Measurements from ENCODE around the gene ANKRD12. TPM values are rescaled to one million over a fixed set of nuclear protein-coding genes. Genes with fewer than 3 reads are reported as not detected.
A peak's percentile ranks its signal among the peaks of the same experiment; 100 is the strongest.
"Not testable (repeated sequence)": the region's sequence is repeated elsewhere in the genome, so short reads cannot be mapped to it uniquely, and the experiment has no call there.

The ANKRD12 gene
- polyA plus RNA-seq, 3 donors = 29.2 to 33.9 (median 32.8) TPM

- no peak for DNase-seq (ENCODE audit: extremely low read depth in 1 of 11, low read depth in 9 of 11, low spot score in 4 of 11)
Observed at GRCh38 chr18:9249254-9249653, 112.7 kb downstream of the ANKRD12 start.

GRCh38 chr18:9259173-9259572 lies 122.6 kb downstream of the ANKRD12 start:
- no peak for DNase-seq (ENCODE audit: extremely low read depth in 1 of 11, low read depth in 9 of 11, low spot score in 4 of 11)

- no peak for DNase-seq (ENCODE audit: extremely low read depth in 1 of 11, low read depth in 9 of 11, low spot score in 4 of 11)
Observed at GRCh38 chr18:9260388-9261380, 124.1 kb downstream of the ANKRD12 start.

GRCh38 chr18:9263264-9263663 lies 126.7 kb downstream of the ANKRD12 start:
- no peak for DNase-seq (ENCODE audit: extremely low read depth in 1 of 11, low read depth in 9 of 11, low spot score in 4 of 11)

GRCh38 chr18:9264797-9265196 lies 128.2 kb downstream of the ANKRD12 start:
- not testable (repeated sequence) for DNase-seq (ENCODE audit: extremely low read depth in 1 of 11, low read depth in 9 of 11, low spot score in 4 of 11)

- no peak for DNase-seq (ENCODE audit: extremely low read depth in 1 of 11, low read depth in 9 of 11, low spot score in 4 of 11)
Observed at GRCh38 chr18:9273221-9273620, 136.6 kb downstream of the ANKRD12 start.

GRCh38 chr18:9275890-9276289 lies 139.3 kb downstream of the ANKRD12 start:
- DNase-seq (ENCODE audit: extremely low read depth in 1 of 11, low read depth in 9 of 11, low spot score in 4 of 11) = no peak

GRCh38 chr18:9278028-9278427 lies 141.4 kb downstream of the ANKRD12 start:
- no peak for DNase-seq (ENCODE audit: extremely low read depth in 1 of 11, low read depth in 9 of 11, low spot score in 4 of 11)

- DNase-seq (ENCODE audit: extremely low read depth in 1 of 11, low read depth in 9 of 11, low spot score in 4 of 11) = peak in 9 of 11 donors; percentile 2 to 34 (median 13)
Observed at GRCh38 chr18:9280849-9281248, 144.3 kb downstream of the ANKRD12 start.

- no peak for DNase-seq (ENCODE audit: extremely low read depth in 1 of 11, low read depth in 9 of 11, low spot score in 4 of 11)
Observed at GRCh38 chr18:9281780-9282179, 145.2 kb downstream of the ANKRD12 start.

- no peak for DNase-seq (ENCODE audit: extremely low read depth in 1 of 11, low read depth in 9 of 11, low spot score in 4 of 11)
Observed at GRCh38 chr18:9283791-9284190, 147.2 kb downstream of the ANKRD12 start.

- DNase-seq (ENCODE audit: extremely low read depth in 1 of 11, low read depth in 9 of 11, low spot score in 4 of 11) = no peak
Observed at GRCh38 chr18:9285604-9286003, 149.0 kb downstream of the ANKRD12 start.

- no peak for DNase-seq (ENCODE audit: extremely low read depth in 1 of 11, low read depth in 9 of 11, low spot score in 4 of 11)
Observed at GRCh38 chr18:9287036-9287435, 150.5 kb downstream of the ANKRD12 start.

GRCh38 chr18:9289698-9290097 lies 153.1 kb downstream of the ANKRD12 start:
- DNase-seq (ENCODE audit: extremely low read depth in 1 of 11, low read depth in 9 of 11, low spot score in 4 of 11) = no peak

- no peak for DNase-seq (ENCODE audit: extremely low read depth in 1 of 11, low read depth in 9 of 11, low spot score in 4 of 11)
Observed at GRCh38 chr18:9290156-9290555, 153.6 kb downstream of the ANKRD12 start.

GRCh38 chr18:9292047-9292446 lies 155.5 kb downstream of the ANKRD12 start:
- DNase-seq (ENCODE audit: extremely low read depth in 1 of 11, low read depth in 9 of 11, low spot score in 4 of 11) = no peak

- no peak for DNase-seq (ENCODE audit: extremely low read depth in 1 of 11, low read depth in 9 of 11, low spot score in 4 of 11)
Observed at GRCh38 chr18:9293948-9294347, 157.4 kb downstream of the ANKRD12 start.

GRCh38 chr18:9296233-9297006 lies 159.8 kb downstream of the ANKRD12 start:
- no peak for DNase-seq (ENCODE audit: extremely low read depth in 1 of 11, low read depth in 9 of 11, low spot score in 4 of 11)

- no peak for DNase-seq (ENCODE audit: extremely low read depth in 1 of 11, low read depth in 9 of 11, low spot score in 4 of 11)
Observed at GRCh38 chr18:9297007-9297393, 160.4 kb downstream of the ANKRD12 start.

Measured in renal cortex interstitium (tissue), 11 donors.